Loucy (cell line): Measurements from ENCODE around the gene PSME4.

Experiments used
- CTCF ChIP-seq: fragments of 200-600 bp; sonication (generic); conservative IDR thresholded peaks from 2 replicates; pipeline ENCODE4 v1.5.1; 2014; ENCODE audit warnings: mild to moderate bottlenecking, antibody characterized with exemption, low read length
- EZH2phosphoT487 ChIP-seq: fragments of 200-600 bp; IDR thresholded peaks from 2 replicates; pipeline ENCODE4 v1.6.1; 2018; ENCODE audit warnings: antibody characterized with exemption, mild to moderate bottlenecking, moderate library complexity, borderline replicate concordance

- TF ChIP-seq CTCF (no peak), EZH2phosphoT487 (no peak)
These were observed 127.2 kb downstream of the PSME4 start for GRCh38 chr2:53843595-53843994.
